GM19351 (cell line): ENCODE measurements around the gene HAPLN1.
"Not testable (repeated sequence)": the region's sequence is repeated elsewhere in the genome, so short reads cannot be mapped to it uniquely, and the experiment has no call there.

Source experiments
- ATAC-seq: cut with Tn5 transposase; IDR thresholded peaks from one replicate; pipeline ENCODE4 v1.9.1; 2021; ENCODE audit warnings: mild to moderate bottlenecking, moderate library complexity; ENCODE audit not compliant: unreplicated experiment

HAPLN1 gene

GRCh38 chr5:83720836-83721537 is at the start of gene HAPLN1:
Gene HAPLN1 (minus strand): TSS chr5:83720855. CDS start chr5:83673523, 47,332 bp downstream.
- no peak for ATAC-seq

- ATAC-seq: no peak
Measured at GRCh38 chr5:83767409-83767992, 46.8 kb upstream of the HAPLN1 start.

GRCh38 chr5:83764101-83764500 is 43.4 kb upstream of the HAPLN1 start:
- no peak for ATAC-seq

GRCh38 chr5:83760579-83760978 is 39.9 kb upstream of the HAPLN1 start:
- no peak for ATAC-seq

- no peak for ATAC-seq
Measured at GRCh38 chr5:83752700-83753099, 32.0 kb upstream of the HAPLN1 start.

- no peak for ATAC-seq
Measured at GRCh38 chr5:83751201-83751600, 30.5 kb upstream of the HAPLN1 start.

- ATAC-seq: no peak
Measured at GRCh38 chr5:83750749-83751148, 30.1 kb upstream of the HAPLN1 start.

- ATAC-seq: no peak
Measured at GRCh38 chr5:83745816-83746215, 25.2 kb upstream of the HAPLN1 start.

GRCh38 chr5:83744821-83745220 is 24.2 kb upstream of the HAPLN1 start:
- no peak for ATAC-seq

- no peak for ATAC-seq
Measured at GRCh38 chr5:83742089-83742488, 21.4 kb upstream of the HAPLN1 start.

- ATAC-seq: no peak
Measured at GRCh38 chr5:83741571-83741970, 20.9 kb upstream of the HAPLN1 start.

GRCh38 chr5:83740741-83741140 is 20.1 kb upstream of the HAPLN1 start:
- peak; percentile 97 for ATAC-seq

- not testable (repeated sequence) for ATAC-seq
Measured at GRCh38 chr5:83736169-83736568, 15.5 kb upstream of the HAPLN1 start.

GRCh38 chr5:83735058-83735457 is 14.4 kb upstream of the HAPLN1 start:
- ATAC-seq: not testable (repeated sequence)

- ATAC-seq: peak; percentile 78
Measured at GRCh38 chr5:83731638-83732037, 11.0 kb upstream of the HAPLN1 start.

GRCh38 chr5:83729362-83729761 is 8.7 kb upstream of the HAPLN1 start:
- no peak for ATAC-seq

- no peak for ATAC-seq
Measured at GRCh38 chr5:83726912-83727311, 6.3 kb upstream of the HAPLN1 start.

- ATAC-seq: no peak
Measured at GRCh38 chr5:83724935-83725334, 4.3 kb upstream of the HAPLN1 start.

GRCh38 chr5:83724001-83724400 is 3.3 kb upstream of the HAPLN1 start:
- no peak for ATAC-seq

GRCh38 chr5:83723031-83723430 is 2.4 kb upstream of the HAPLN1 start:
- no peak for ATAC-seq

- ATAC-seq: peak; percentile 83
Measured at GRCh38 chr5:83721953-83722901, 1.6 kb upstream of the HAPLN1 start.
